Activated T-helper 1 cell treated with anti-CD3 and anti-CD28 coated beads, Interleukin-2, amount 50 U/mL, for 16 hours (primary cell): ENCODE measurements around the gene TMEM181.

Experiments
- DNase-seq, 2 donors: peaks; one replicate each; pipeline ENCODE4 v3.0.0-alpha.2; 2020; ENCODE audit warnings: low read depth in 1 of 2, low spot score in 1 of 2

The TMEM181 gene

GRCh38 chr6:158561938-158562337, 2.0 kb downstream of the TMEM181 start:
- no peak for DNase-seq

- peak in 1 of 2 donors; percentile 8 for DNase-seq
Measured at GRCh38 chr6:158564243-158565121, 4.6 kb downstream of the TMEM181 start.

- no peak for DNase-seq
Measured at GRCh38 chr6:158565122-158565429, 5.2 kb downstream of the TMEM181 start.

- DNase-seq, result no peak
Measured at GRCh38 chr6:158565482-158566040, 5.7 kb downstream of the TMEM181 start.

GRCh38 chr6:158566207-158566818, 6.4 kb downstream of the TMEM181 start:
- DNase-seq, result no peak

GRCh38 chr6:158567152-158567551, 7.3 kb downstream of the TMEM181 start:
- no peak for DNase-seq

- no peak for DNase-seq
Measured at GRCh38 chr6:158567871-158568401, 8.0 kb downstream of the TMEM181 start.

- no peak for DNase-seq
Measured at GRCh38 chr6:158568549-158568948, 8.7 kb downstream of the TMEM181 start.

GRCh38 chr6:158569036-158569435, 9.1 kb downstream of the TMEM181 start:
- no peak for DNase-seq

GRCh38 chr6:158570681-158570962, 10.7 kb downstream of the TMEM181 start:
- DNase-seq, result no peak

GRCh38 chr6:158571826-158572652, 12.1 kb downstream of the TMEM181 start:
- DNase-seq, result no peak

- DNase-seq, result no peak
Measured at GRCh38 chr6:158572653-158573541, 13.0 kb downstream of the TMEM181 start.

- no peak for DNase-seq
Measured at GRCh38 chr6:158573542-158573931, 13.6 kb downstream of the TMEM181 start.

- no peak for DNase-seq
Measured at GRCh38 chr6:158574800-158575199, 14.9 kb downstream of the TMEM181 start.

GRCh38 chr6:158575550-158575949, 15.7 kb downstream of the TMEM181 start:
- DNase-seq, result no peak

- DNase-seq, result no peak
Measured at GRCh38 chr6:158584236-158584651, 24.4 kb downstream of the TMEM181 start.

- DNase-seq, result no peak
Measured at GRCh38 chr6:158586652-158587051, 26.8 kb downstream of the TMEM181 start.

GRCh38 chr6:158589366-158589765, 29.5 kb downstream of the TMEM181 start:
- DNase-seq, result no peak

- DNase-seq, result no peak
Measured at GRCh38 chr6:158591134-158591809, 31.4 kb downstream of the TMEM181 start.

- no peak for DNase-seq
Measured at GRCh38 chr6:158591810-158592209, 31.9 kb downstream of the TMEM181 start.
